OCI-LY7 (cell line): Measurements from ENCODE around the gene SPATA16.
"Not testable (repeated sequence)": the region's sequence is repeated elsewhere in the genome, so short reads cannot be mapped to it uniquely, and the experiment has no call there.

ENCODE experiments used
- CTCF ChIP-seq: fragments of 200-600 bp; sonication (generic); conservative IDR thresholded peaks from 2 replicates; pipeline ENCODE4 v1.5.1; 2014; ENCODE audit warnings: mild to moderate bottlenecking, antibody characterized with exemption, low read length, moderate library complexity, mixed read lengths
- EZH2phosphoT487 ChIP-seq: fragments of 200-600 bp; sonication (generic); IDR thresholded peaks from 2 replicates; pipeline ENCODE4 v1.6.1; 2018; ENCODE audit warnings: low read depth, borderline replicate concordance, mild to moderate bottlenecking, mixed run types, antibody characterized with exemption, low read length, moderate library complexity, mixed read lengths

DNA sequence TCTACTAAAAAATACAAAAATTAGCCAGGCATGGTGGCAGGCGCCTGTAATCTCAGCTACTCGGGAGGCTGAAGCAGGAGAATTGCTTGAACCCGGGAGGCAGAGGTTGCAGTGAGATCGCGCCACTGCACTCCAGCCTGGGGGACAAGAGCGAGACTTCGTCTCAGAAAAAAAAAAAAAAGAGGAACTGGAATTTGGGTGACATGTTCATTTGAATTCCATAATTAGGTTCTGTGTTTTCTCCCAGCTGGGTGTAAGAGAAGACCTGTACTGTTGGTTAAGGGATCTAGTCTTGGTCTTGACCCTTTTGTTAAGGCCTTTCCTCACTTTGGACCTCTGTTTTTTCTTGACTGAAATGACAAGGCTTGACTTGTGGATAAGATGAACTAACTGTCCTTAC lies 120.9 kb downstream of the SPATA16 start:
- TF ChIP-seq CTCF, EZH2phosphoT487: not testable (repeated sequence)
